ENCODE measurements around the gene NIPAL4.

- TF ChIP-seq CTCF (IDR thresholded peaks at IDR 0.05; ENCODE audit: insufficient read depth, low read length) (no peak), POLR2AphosphoS5 (IDR thresholded peaks at IDR 0.05; ENCODE audit: low read depth) (no peak)
Measured at GRCh38 chr5:157505496-157505895, 45.5 kb downstream of the NIPAL4 start.

All from HL-60 (cell line).